Right atrium auricular region (tissue), 2 donors: ENCODE data around the gene ZNF526. TPM values are rescaled to one million over a fixed set of nuclear protein-coding genes. Genes with fewer than 3 reads are reported as not detected.
A peak's percentile ranks its signal among the peaks of the same experiment; 100 is the strongest.

Experiments used
- DNase-seq: peaks from one replicate; pipeline ENCODE4 v3.0.0-alpha.2; 2019; ENCODE audit warnings: low spot score
- H3K27ac ChIP-seq, 2 donors: fragments of 200-600 bp; sonication (generic); 1 replicate in 1 of 2; 2 replicates in 1 of 2; pipeline ENCODE4 v1.5.1; 2016 to 2019
- H3K27me3 ChIP-seq, 2 donors: fragments of 200-600 bp; sonication (generic); one replicate each; pipeline versions ENCODE4 v1.5.1 to v1.6.0; 2017 to 2019
- H3K36me3 ChIP-seq: fragments of 200-600 bp; sonication (generic); one replicate; pipeline ENCODE4 v1.5.1; 2016
- H3K4me1 ChIP-seq, 2 donors: fragments of 200-600 bp; sonication (generic); one replicate each; pipeline versions ENCODE4 v1.5.1 to v1.6.0; 2017 to 2019
- H3K4me3 ChIP-seq, 2 donors: fragments of 200-600 bp; sonication (generic); 1 replicate in 1 of 2; 2 replicates in 1 of 2; pipeline ENCODE4 v1.5.1; 2017 to 2019; ENCODE audit warnings: mild to moderate bottlenecking in 1 of 2, moderate library complexity in 1 of 2
- H3K9me3 ChIP-seq, 2 donors: fragments of 200-600 bp; sonication (generic); one replicate each; pipeline ENCODE4 v1.5.1; 2019
- total RNA-seq, 2 donors: library from RNA; depleted of rRNA; stranded (reverse); fragments of >200 nt; gene quantifications; one replicate each; pipeline ENCODE4 v1.1.0, GENCODE V29; 2016
- TF ChIP-seq, protein P1 (sequence below), 2 donors: fragments of 200-600 bp; sonication (generic); IDR thresholded peaks; one replicate each; pipeline ENCODE4 v1.5.1; 2019; ENCODE audit warnings: antibody characterized with exemption in 2 of 2

Gene ZNF526
- total RNA-seq, 2 donors from 2014 or later, result 2.6 to 5.4 TPM

DNA sequence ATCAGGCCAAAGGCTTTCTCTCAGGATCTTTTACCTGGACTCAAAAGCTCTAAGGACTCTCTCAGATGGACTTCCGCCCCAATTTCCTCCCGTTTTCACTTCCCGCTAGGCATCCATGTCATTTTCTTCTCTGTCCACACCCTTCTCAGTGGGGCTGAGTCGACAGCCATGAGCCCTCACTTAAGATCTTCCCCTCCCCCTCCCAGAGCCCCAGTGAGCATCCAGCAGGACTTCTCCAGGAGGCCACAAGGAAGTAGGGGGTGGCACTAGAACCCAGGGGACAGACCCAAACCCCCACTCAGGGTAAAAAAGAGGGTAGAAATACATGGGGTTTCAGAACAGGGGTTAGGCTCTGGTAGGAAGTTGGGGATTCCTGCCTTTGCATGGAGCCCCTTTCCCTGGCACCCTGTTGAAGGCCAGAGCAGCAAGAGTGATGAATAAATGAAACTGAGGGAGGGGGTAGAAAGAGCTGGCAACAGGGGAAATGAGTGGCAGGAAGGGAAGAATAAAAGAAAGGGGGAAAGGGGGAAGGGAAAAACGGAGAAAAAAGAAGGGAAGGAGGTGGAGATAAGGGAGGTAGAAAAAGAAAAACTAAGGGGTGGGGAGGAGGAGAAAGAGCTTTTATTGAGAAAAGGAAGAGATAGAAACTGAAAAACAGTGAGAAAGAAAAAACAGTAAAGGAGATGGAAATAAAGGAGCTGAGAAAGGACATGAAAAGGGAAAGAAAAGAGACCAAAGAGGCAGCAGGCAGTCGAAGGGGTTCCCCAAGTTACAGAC is 45.0 kb upstream of the ZNF526 start:
- H3K27ac ChIP-seq, result no peak overlapping the region
- DNase-seq, result no peak
- peaks cover 0 to 15% of the 10 kb centered on the region in 2 donors for H3K4me1 ChIP-seq
- TF ChIP-seq, protein P1, sequence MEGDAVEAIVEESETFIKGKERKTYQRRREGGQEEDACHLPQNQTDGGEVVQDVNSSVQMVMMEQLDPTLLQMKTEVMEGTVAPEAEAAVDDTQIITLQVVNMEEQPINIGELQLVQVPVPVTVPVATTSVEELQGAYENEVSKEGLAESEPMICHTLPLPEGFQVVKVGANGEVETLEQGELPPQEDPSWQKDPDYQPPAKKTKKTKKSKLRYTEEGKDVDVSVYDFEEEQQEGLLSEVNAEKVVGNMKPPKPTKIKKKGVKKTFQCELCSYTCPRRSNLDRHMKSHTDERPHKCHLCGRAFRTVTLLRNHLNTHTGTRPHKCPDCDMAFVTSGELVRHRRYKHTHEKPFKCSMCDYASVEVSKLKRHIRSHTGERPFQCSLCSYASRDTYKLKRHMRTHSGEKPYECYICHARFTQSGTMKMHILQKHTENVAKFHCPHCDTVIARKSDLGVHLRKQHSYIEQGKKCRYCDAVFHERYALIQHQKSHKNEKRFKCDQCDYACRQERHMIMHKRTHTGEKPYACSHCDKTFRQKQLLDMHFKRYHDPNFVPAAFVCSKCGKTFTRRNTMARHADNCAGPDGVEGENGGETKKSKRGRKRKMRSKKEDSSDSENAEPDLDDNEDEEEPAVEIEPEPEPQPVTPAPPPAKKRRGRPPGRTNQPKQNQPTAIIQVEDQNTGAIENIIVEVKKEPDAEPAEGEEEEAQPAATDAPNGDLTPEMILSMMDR (IDR thresholded peaks at IDR 0.05), result no peak
- no peak overlapping the region for H3K4me3 ChIP-seq
- no peaks in the 10 kb centered on the region for H3K9me3 ChIP-seq
- H3K36me3 ChIP-seq, result no peaks in the 10 kb centered on the region
- H3K27me3 ChIP-seq, result peaks cover 6 to 13% of the 10 kb centered on the region in 2 donors

DNA sequence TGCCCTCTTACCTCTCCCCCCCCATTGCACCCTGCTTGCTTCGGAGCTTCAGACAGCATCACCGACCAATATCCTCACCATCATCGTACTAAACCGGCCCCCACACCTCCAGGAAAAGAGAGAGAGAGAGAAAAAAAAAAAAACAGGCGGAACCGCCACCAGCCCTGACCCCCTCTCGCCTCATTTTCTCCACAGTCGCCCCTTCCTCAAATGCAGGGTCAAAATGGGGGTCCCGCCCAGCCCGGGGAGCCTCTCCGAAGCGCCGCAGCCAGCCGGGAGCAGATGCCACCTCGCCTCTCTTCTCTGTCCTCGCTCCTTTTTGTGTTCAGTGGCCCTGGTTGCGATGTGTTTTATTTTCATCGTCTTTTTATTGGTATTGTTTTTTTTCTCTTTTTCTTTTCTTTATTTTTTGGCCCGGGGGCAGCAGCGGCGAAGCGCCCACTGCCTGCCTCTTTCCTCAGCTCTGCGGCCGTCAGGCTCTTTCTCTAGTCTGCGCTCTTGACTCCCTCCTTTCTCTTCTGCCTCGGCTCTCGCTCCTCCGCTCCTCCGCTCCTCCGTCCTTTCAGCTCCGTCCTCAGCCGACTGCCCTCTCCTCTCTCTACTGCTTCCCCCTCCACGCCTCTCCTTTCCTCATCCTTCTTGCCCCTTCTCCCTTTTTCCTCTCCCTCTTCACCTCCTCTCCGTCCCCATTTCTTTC is 44.0 kb upstream of the ZNF526 start:
- TF ChIP-seq, protein P1 (IDR thresholded peaks at IDR 0.05), result no peak
- H3K27me3 ChIP-seq, result peaks cover 6 to 21% of the 10 kb centered on the region in 2 donors

DNA sequence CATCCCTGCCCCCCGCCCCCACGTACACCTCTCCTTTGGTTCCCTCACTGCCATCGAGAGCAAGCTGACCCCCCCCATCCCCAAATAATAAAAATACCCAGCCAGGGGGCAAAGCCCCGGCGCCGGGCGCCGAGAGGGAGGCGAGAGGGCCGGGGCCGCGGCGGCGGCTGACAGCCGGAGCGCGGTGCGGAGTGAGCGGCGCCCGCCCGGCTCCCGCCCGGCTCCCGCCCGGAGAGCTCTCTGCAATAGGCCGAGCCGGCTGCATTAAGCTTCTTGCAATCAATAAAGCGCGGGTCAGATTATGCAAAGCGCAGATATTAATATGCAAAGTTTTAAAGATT is 43.5 kb upstream of the ZNF526 start:
- no peak for DNase-seq
- peaks cover 6 to 21% of the 10 kb centered on the region in 2 donors for H3K27me3 ChIP-seq
- TF ChIP-seq, protein P1 (IDR thresholded peaks at IDR 0.05), result no peak
- H3K9me3 ChIP-seq, result no peaks in the 10 kb centered on the region
- no peak overlapping the region for H3K27ac ChIP-seq
- peak overlapping the region; percentile 32 to 52 for H3K4me3 ChIP-seq
- H3K4me1 ChIP-seq, result peaks cover 0 to 15% of the 10 kb centered on the region in 2 donors
- no peaks in the 10 kb centered on the region for H3K36me3 ChIP-seq

More for the DNA sequence above, 44.0 kb upstream of the ZNF526 start:
- DNase-seq, result no peak
- Histone ChIP-seq H3K9me3 (no peaks in the 10 kb centered on the region), H3K27ac (no peak overlapping the region), H3K36me3 (no peaks in the 10 kb centered on the region), H3K4me3 (peak overlapping the region; percentile 32 to 52), H3K4me1 (peaks cover 0 to 15% of the 10 kb centered on the region in 2 donors)

DNA sequence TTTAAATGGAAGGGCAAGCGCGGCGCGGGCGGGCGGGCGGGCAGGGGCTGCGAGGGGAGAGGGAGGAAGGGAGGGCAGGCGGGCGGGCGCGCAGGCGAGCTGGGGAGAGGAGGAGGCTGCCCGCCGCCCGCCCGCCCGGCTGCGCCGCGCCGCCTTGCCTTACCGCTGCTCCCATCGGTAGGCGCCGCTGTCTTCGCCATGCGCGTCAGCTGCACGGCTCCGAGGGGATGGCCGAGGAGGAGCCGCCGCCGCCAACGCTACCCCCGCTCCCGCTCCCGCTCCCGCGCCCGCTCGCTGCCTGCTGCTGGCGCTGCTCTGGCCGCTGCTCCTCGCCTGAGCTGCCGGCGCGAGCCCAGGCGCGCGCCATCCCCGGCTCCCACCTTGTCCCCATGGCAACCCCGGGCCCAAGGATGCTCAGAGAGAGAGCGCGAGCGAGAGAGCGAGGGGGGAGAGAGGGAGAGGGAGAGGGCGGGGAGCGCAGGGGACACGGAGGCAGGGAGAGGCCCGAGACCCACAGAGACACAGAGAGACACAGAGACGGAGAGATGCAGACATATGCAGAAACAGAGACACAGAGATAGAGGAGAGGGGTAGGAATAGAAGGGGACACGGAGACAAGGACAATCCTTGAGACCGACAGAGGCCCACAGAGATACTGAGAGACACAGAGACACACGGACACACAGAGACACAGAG is 43.0 kb upstream of the ZNF526 start:
- DNase-seq, result no peak
- Histone ChIP-seq H3K4me1 (peaks cover 0 to 15% of the 10 kb centered on the region in 2 donors), H3K9me3 (no peaks in the 10 kb centered on the region), H3K36me3 (no peaks in the 10 kb centered on the region), H3K27me3 (peaks cover 6 to 21% of the 10 kb centered on the region in 2 donors), H3K27ac (no peak overlapping the region), H3K4me3 (peak overlapping the region; percentile 32 to 52)
- TF ChIP-seq, protein P1 (IDR thresholded peaks at IDR 0.05), result peak; percentile 26 to 57

DNA sequence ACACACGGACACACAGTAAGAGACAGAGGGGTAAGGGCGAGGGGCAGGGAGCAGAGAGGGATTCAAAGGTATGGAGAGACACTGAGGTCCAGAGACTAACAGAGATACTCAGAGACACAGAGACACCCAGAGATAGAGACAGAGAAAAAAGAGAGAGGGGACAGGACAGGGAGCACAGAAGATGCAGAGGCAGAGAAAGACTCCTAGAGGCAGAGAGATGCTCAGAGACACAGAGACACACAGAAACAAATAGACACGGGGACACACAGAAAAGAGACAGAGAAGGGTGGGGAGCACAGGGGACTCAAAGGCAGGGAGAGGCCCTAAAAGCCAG is 42.5 kb upstream of the ZNF526 start:
- peaks cover 0 to 15% of the 10 kb centered on the region in 2 donors for H3K4me1 ChIP-seq
- peaks cover 6 to 25% of the 10 kb centered on the region in 2 donors for H3K27me3 ChIP-seq
- TF ChIP-seq, protein P1 (IDR thresholded peaks at IDR 0.05), result no peak
- H3K9me3 ChIP-seq, result no peaks in the 10 kb centered on the region
- no peak overlapping the region for H3K4me3 ChIP-seq
- no peaks in the 10 kb centered on the region for H3K36me3 ChIP-seq
- H3K27ac ChIP-seq, result no peak overlapping the region
- DNase-seq, result no peak
